Dermis blood vessel endothelial cell (primary cell): ENCODE measurements around the gene TRMT1. TPM values are rescaled to one million over a fixed set of nuclear protein-coding genes. Genes with fewer than 3 reads are reported as not detected.
A peak's percentile ranks its signal among the peaks of the same experiment; 100 is the strongest.

Experiments used
- DNase-seq: peaks from one replicate; pipeline ENCODE4 v3.0.0; 2010
- total RNA-seq: library from RNA; depleted of rRNA; stranded (reverse); fragments of >200 nt; gene quantifications from 2 replicates; pipeline ENCODE4 v1.2.3, GENCODE V29; 2014

The TRMT1 gene
- total RNA-seq, 1 donor from 2014 or later, result 47.0 TPM

- DNase-seq, result no peak
Observed at GRCh38 chr19:13101590-13102415, 14.7 kb downstream of the TRMT1 start.

GRCh38 chr19:13100841-13101589 is 15.5 kb downstream of the TRMT1 start:
- peak; percentile 76 for DNase-seq

- peak; percentile 44 for DNase-seq
Observed at GRCh38 chr19:13100031-13100588, 16.4 kb downstream of the TRMT1 start.

- DNase-seq, result peak; percentile 88
Observed at GRCh38 chr19:13099073-13099999, 17.2 kb downstream of the TRMT1 start.

- DNase-seq, result peak; percentile 58
Observed at GRCh38 chr19:13098277-13099072, 18.1 kb downstream of the TRMT1 start.

- DNase-seq, result peak; percentile 56
Observed at GRCh38 chr19:13097463-13098258, 18.9 kb downstream of the TRMT1 start.

- no peak for DNase-seq
Observed at GRCh38 chr19:13097033-13097462, 19.5 kb downstream of the TRMT1 start.

GRCh38 chr19:13095934-13096927 is 20.3 kb downstream of the TRMT1 start:
- DNase-seq, result peak; percentile 56

GRCh38 chr19:13095393-13095784 is 21.2 kb downstream of the TRMT1 start:
- DNase-seq, result no peak

GRCh38 chr19:13094771-13095392 is 21.7 kb downstream of the TRMT1 start:
- no peak for DNase-seq

GRCh38 chr19:13094106-13094504 is 22.4 kb downstream of the TRMT1 start:
- DNase-seq, result no peak

- DNase-seq, result peak; percentile 91
Observed at GRCh38 chr19:13093407-13094105, 23.0 kb downstream of the TRMT1 start.

- no peak for DNase-seq
Observed at GRCh38 chr19:13092606-13093235, 23.8 kb downstream of the TRMT1 start.

GRCh38 chr19:13092158-13092543 is 24.4 kb downstream of the TRMT1 start:
- DNase-seq, result no peak

- DNase-seq, result peak; percentile 47
Observed at GRCh38 chr19:13091400-13092157, 25.0 kb downstream of the TRMT1 start.

- no peak for DNase-seq
Observed at GRCh38 chr19:13090511-13091231, 25.9 kb downstream of the TRMT1 start.
